H9 (cell line): Measurements from ENCODE around the gene ALOX12B. TPM values are rescaled to one million over a fixed set of nuclear protein-coding genes. Genes with fewer than 3 reads are reported as not detected.

Experiments
- DNase-seq: peaks from one replicate; pipeline ENCODE4 v3.0.0-alpha.2; 2017
- H2AFZ ChIP-seq: one replicate; pipeline ENCODE4 v1.6.1; 2013; ENCODE audit warnings: mild to moderate bottlenecking, low read length, control low read depth, moderate library complexity
- H2AK5ac ChIP-seq: 2 replicates; pipeline ENCODE4 v1.6.1; 2013; ENCODE audit warnings: low read length, control low read depth, mixed read lengths; ENCODE audit not compliant: insufficient read length
- H2BK120ac ChIP-seq: one replicate; pipeline ENCODE4 v1.6.1; 2013; ENCODE audit warnings: low read depth, mild to moderate bottlenecking, low read length, control low read depth, inconsistent platforms; ENCODE audit not compliant: poor library complexity, severe bottlenecking
- H2BK12ac ChIP-seq: 2 replicates; pipeline ENCODE4 v1.6.1; 2013; ENCODE audit warnings: low read length, control low read depth, mixed read lengths, low read depth; ENCODE audit not compliant: insufficient read length
- H2BK15ac ChIP-seq: 2 replicates; pipeline ENCODE4 v1.6.1; 2013; ENCODE audit warnings: low read depth, low read length, control low read depth
- H2BK20ac ChIP-seq: one replicate; pipeline ENCODE4 v1.6.1; 2013; ENCODE audit warnings: low read depth, mild to moderate bottlenecking, low read length, control low read depth, inconsistent platforms; ENCODE audit not compliant: poor library complexity, severe bottlenecking
- H2BK5ac ChIP-seq: 2 replicates; pipeline ENCODE4 v1.6.1; 2013; ENCODE audit warnings: low read length, control low read depth, mixed read lengths; ENCODE audit not compliant: insufficient read length
- H3K14ac ChIP-seq: 2 replicates; pipeline ENCODE4 v1.6.1; 2013; ENCODE audit warnings: low read length, control low read depth; ENCODE audit not compliant: insufficient read depth
- H3K18ac ChIP-seq: 2 replicates; pipeline ENCODE4 v1.6.1; 2013; ENCODE audit warnings: low read depth, mild to moderate bottlenecking, mixed read lengths, low read length, control low read depth; ENCODE audit not compliant: insufficient read length
- H3K23ac ChIP-seq: 2 replicates; pipeline ENCODE4 v1.6.1; 2013; ENCODE audit warnings: low read length, control low read depth, mixed read lengths, low read depth; ENCODE audit not compliant: insufficient read length
- H3K23me2 ChIP-seq: 2 replicates; pipeline ENCODE4 v1.6.1; 2013; ENCODE audit warnings: low read depth, mild to moderate bottlenecking, mixed read lengths, low read length, control low read depth; ENCODE audit not compliant: insufficient read length, poor library complexity, severe bottlenecking
- H3K27ac ChIP-seq: 2 replicates; pipeline ENCODE4 v1.5.1; 2013; ENCODE audit warnings: low read length, control low read depth, mixed read lengths, low read depth; ENCODE audit not compliant: insufficient read length
- H3K27me3 ChIP-seq: 2 replicates; pipeline ENCODE4 v1.6.1; 2013; ENCODE audit warnings: low read length, control low read depth, inconsistent platforms; ENCODE audit not compliant: insufficient read depth
- H3K4ac ChIP-seq: 2 replicates; pipeline ENCODE4 v1.6.1; 2013; ENCODE audit warnings: low read depth, mild to moderate bottlenecking, control low read depth, inconsistent platforms, low read length, moderate library complexity
- H3K4me1 ChIP-seq: 2 replicates; pipeline ENCODE4 v1.6.1; 2013; ENCODE audit warnings: low read length, control low read depth, inconsistent platforms; ENCODE audit not compliant: insufficient read depth
- H3K4me2 ChIP-seq: 2 replicates; pipeline ENCODE4 v1.6.1; 2013; ENCODE audit warnings: low read length, control low read depth, mixed read lengths; ENCODE audit not compliant: insufficient read length, insufficient read depth
- H3K56ac ChIP-seq: 2 replicates; pipeline ENCODE4 v1.6.1; 2013; ENCODE audit warnings: low read depth, mild to moderate bottlenecking, mixed read lengths, low read length, control low read depth; ENCODE audit not compliant: insufficient read length
- H3K79me1 ChIP-seq: 2 replicates; pipeline ENCODE4 v1.6.1; 2013; ENCODE audit warnings: low read depth, mild to moderate bottlenecking, moderate library complexity, low read length, control low read depth, inconsistent platforms; ENCODE audit not compliant: insufficient read depth, poor library complexity, severe bottlenecking
- H3K79me2 ChIP-seq: 2 replicates; pipeline ENCODE4 v1.6.1; 2013; ENCODE audit warnings: low read length, control low read depth, inconsistent platforms; ENCODE audit not compliant: insufficient read depth
- H3K9ac ChIP-seq: 2 replicates; pipeline ENCODE4 v1.6.1; 2013; ENCODE audit warnings: low read length, control low read depth, mixed read lengths; ENCODE audit not compliant: insufficient read length; ENCODE audit errors: extremely low read depth
- H3K9me3 ChIP-seq: one replicate; pipeline ENCODE4 v1.6.1; 2013; ENCODE audit warnings: low read depth, low read length, inconsistent platforms; ENCODE audit not compliant: control insufficient read depth
- H3T11ph ChIP-seq: one replicate; pipeline ENCODE4 v1.6.1; 2013; ENCODE audit warnings: mild to moderate bottlenecking, low read length, control low read depth, inconsistent platforms
- H4K20me1 ChIP-seq: one replicate; pipeline ENCODE4 v1.6.1; 2013; ENCODE audit not compliant: control insufficient read depth, insufficient read length, insufficient read depth
- H4K5ac ChIP-seq: 2 replicates; pipeline ENCODE4 v1.6.1; 2013; ENCODE audit warnings: low read depth, mild to moderate bottlenecking, mixed read lengths, low read length, control low read depth; ENCODE audit not compliant: insufficient read length
- H4K8ac ChIP-seq: replicated peaks from 2 replicates; pipeline ENCODE4 v1.6.1; 2013; ENCODE audit warnings: low read length, control low read depth, mixed read lengths, low read depth; ENCODE audit not compliant: insufficient read length
- H4K91ac ChIP-seq: 2 replicates; pipeline ENCODE4 v1.6.1; 2013; ENCODE audit warnings: low read depth, mild to moderate bottlenecking, moderate library complexity, mixed read lengths, low read length, control low read depth; ENCODE audit not compliant: insufficient read length
- H3K27ac Mint-ChIP-seq, 3 experiments: 2 replicates in 2 of 3; 3 replicates in 1 of 3; pipeline ENCODE4 v1.8.0; 2020 to 2021; ENCODE audit warnings: mixed read lengths in 3 of 3, mild to moderate bottlenecking in 1 of 3, moderate library complexity in 1 of 3
- H3K27me3 Mint-ChIP-seq: 2 replicates; pipeline ENCODE4 v1.8.0; 2021; ENCODE audit warnings: low read depth, mild to moderate bottlenecking, moderate library complexity, mixed read lengths
- H3K36me3 Mint-ChIP-seq, 3 experiments: 2 replicates in 2 of 3; 3 replicates in 1 of 3; pipeline ENCODE4 v1.8.0; 2020 to 2021; ENCODE audit warnings: low read depth in 3 of 3, mixed read lengths in 3 of 3; ENCODE audit not compliant: insufficient read depth in 1 of 3
- H3K4me1 Mint-ChIP-seq, 2 experiments: 2 replicates each; pipeline ENCODE4 v1.8.0; 2020; ENCODE audit warnings: mixed read lengths in 2 of 2
- H3K4me3 Mint-ChIP-seq, 2 experiments: 2 replicates in 1 of 2; 3 replicates in 1 of 2; pipeline ENCODE4 v1.8.0; 2020 to 2021; ENCODE audit warnings: mild to moderate bottlenecking in 2 of 2, mixed read lengths in 2 of 2, moderate library complexity in 1 of 2
- H3K9me3 Mint-ChIP-seq, 2 experiments: 2 replicates in 1 of 2; 3 replicates in 1 of 2; pipeline ENCODE4 v1.8.0; 2020; ENCODE audit warnings: mild to moderate bottlenecking in 2 of 2, mixed read lengths in 2 of 2, moderate library complexity in 1 of 2
- CTCF ChIP-seq: fragments of 200-600 bp; sonication (generic); conservative IDR thresholded peaks from 3 replicates; pipeline ENCODE4 v1.8.0; 2021; ENCODE audit warnings: antibody characterized with exemption, mild to moderate bottlenecking
- WGBS: extraction: QIAGEN DNeasy Blood & Tissue Kit; methylation state at CpG from one replicate; pipeline ENCODE4 v1.1.7; 2013; ENCODE audit warnings: missing lambda C conversion rate, low lambda C conversion rate, mixed read lengths; ENCODE audit not compliant: insufficient read length; ENCODE audit errors: extremely low coverage; 5-methylcytosine and 5-hydroxymethylcytosine counted together
- total RNA-seq: library from RNA; stranded (reverse); gene quantifications from 2 replicates; pipeline ENCODE4 v1.2.1, GENCODE V29; 2021

The ALOX12B gene
- total RNA-seq, 1 experiment from 2014 or later = 1.2 TPM

GRCh38 chr17:8032442-8032841 is 55.1 kb downstream of the ALOX12B start:
- Histone ChIP-seq H3K9me3 (no peaks in the 10 kb centered on the region), H3K79me1 (no peaks in the 10 kb centered on the region), H4K8ac (no peak overlapping the region), H4K91ac (no peak overlapping the region), H3K4me1 (no peaks in the 10 kb centered on the region; the same call in 1 of the 2 replicates), H3K27me3 (no peaks in the 10 kb centered on the region), H3K23ac (no peak overlapping the region), H2BK20ac (no peak overlapping the region), H3K79me2 (no peaks in the 10 kb centered on the region), H2AK5ac (no peak overlapping the region), H4K20me1 (no peaks in the 10 kb centered on the region), H3K4ac (no peak overlapping the region), H3K18ac (no peak overlapping the region), H2BK5ac (no peak overlapping the region), H2BK120ac (no peak overlapping the region), H3K27ac (no peak overlapping the region), H4K5ac (no peak overlapping the region), H3K56ac (no peak overlapping the region), H3K23me2 (no peaks in the 10 kb centered on the region), H2BK12ac (no peak overlapping the region), H3T11ph (no peak overlapping the region), H3K4me2 (no peak overlapping the region), H3K9ac (no peak overlapping the region), H2AFZ (no peak overlapping the region), H2BK15ac (no peak overlapping the region), H3K14ac (no peak overlapping the region)
- Mint-ChIP-seq H3K36me3 (no peaks in the 10 kb centered on the region), H3K9me3 (no peaks in the 10 kb centered on the region; a peak in 1 of 5 replicates), H3K4me3 (no peak overlapping the region), H3K27me3 (peaks cover 13% of the 10 kb centered on the region), H3K27ac (no peak overlapping the region), H3K4me1 (no peaks in the 10 kb centered on the region)
- DNase-seq = no peak
- TF ChIP-seq CTCF = no peak
- WGBS = no CpG with 5 or more reads among the region's 2 CpGs
